NCI-H1048 (cell line): ENCODE results near the gene TMEM41A.

Experiments
- DNase-seq: peaks from one replicate; lab custom pipeline; 2025; lab: John Stamatoyannopoulos, UW

Gene TMEM41A

GRCh38 chr3:185498503-185499396 is at the start of gene TMEM41A:
TMEM41A (minus strand) TSS chr3:185499035; CDS start chr3:185498961, 74 bp downstream.
- peak; percentile 71 for DNase-seq

- DNase-seq = no peak
Measured at GRCh38 chr3:185540695-185541094, 41.9 kb upstream of the TMEM41A start.

- no peak for DNase-seq
Measured at GRCh38 chr3:185539934-185540333, 41.1 kb upstream of the TMEM41A start.

- DNase-seq = no peak
Measured at GRCh38 chr3:185537369-185537970, 38.6 kb upstream of the TMEM41A start.

GRCh38 chr3:185534511-185534910 is 35.7 kb upstream of the TMEM41A start:
- DNase-seq = no peak

- DNase-seq = no peak
Measured at GRCh38 chr3:185532901-185533300, 34.1 kb upstream of the TMEM41A start.

- no peak for DNase-seq
Measured at GRCh38 chr3:185530856-185531255, 32.0 kb upstream of the TMEM41A start.

- no peak for DNase-seq
Measured at GRCh38 chr3:185528532-185528931, 29.7 kb upstream of the TMEM41A start.

- no peak for DNase-seq
Measured at GRCh38 chr3:185527364-185527763, 28.5 kb upstream of the TMEM41A start.

- no peak for DNase-seq
Measured at GRCh38 chr3:185526349-185526951, 27.6 kb upstream of the TMEM41A start.

- no peak for DNase-seq
Measured at GRCh38 chr3:185521349-185522138, 22.7 kb upstream of the TMEM41A start.

GRCh38 chr3:185519021-185519420 is 20.2 kb upstream of the TMEM41A start:
- DNase-seq = no peak

GRCh38 chr3:185517387-185518130 is 18.7 kb upstream of the TMEM41A start:
- DNase-seq = no peak

- DNase-seq = no peak
Measured at GRCh38 chr3:185511711-185512110, 12.9 kb upstream of the TMEM41A start.

- no peak for DNase-seq
Measured at GRCh38 chr3:185508335-185508991, 9.6 kb upstream of the TMEM41A start.

GRCh38 chr3:185507883-185508282 is 9.0 kb upstream of the TMEM41A start:
- no peak for DNase-seq

- DNase-seq = no peak
Measured at GRCh38 chr3:185504636-185505035, 5.8 kb upstream of the TMEM41A start.

- DNase-seq = no peak
Measured at GRCh38 chr3:185503521-185503920, 4.7 kb upstream of the TMEM41A start.

- DNase-seq = no peak
Measured at GRCh38 chr3:185502987-185503386, 4.2 kb upstream of the TMEM41A start.

GRCh38 chr3:185490241-185490640 is 8.6 kb downstream of the TMEM41A start:
- no peak for DNase-seq

- DNase-seq = no peak
Measured at GRCh38 chr3:185489462-185489861, 9.4 kb downstream of the TMEM41A start.
